Measurements from ENCODE around the gene LCN9. TPM values are rescaled to one million over a fixed set of nuclear protein-coding genes. Genes with fewer than 3 reads are reported as not detected.

LCN9 gene
- total and polyA plus RNA-seq, 5 donors from 2014 or later, result not detected

- Histone ChIP-seq H3K27ac (ENCODE audit: insufficient read depth, low read length, poor library complexity, severe bottlenecking) (no peak overlapping the region), H3K4me1 (ENCODE audit: control insufficient read depth, insufficient read depth, low read length, poor library complexity, severe bottlenecking) (no peaks in the 10 kb centered on the region), H3K4me3 (ENCODE audit: low read depth, low read length) (no peak overlapping the region), H3K27me3 (ENCODE audit: control insufficient read depth, insufficient read depth, low read length) (no peaks in the 10 kb centered on the region), H3K9me3 (ENCODE audit: control insufficient read depth in 2 of 2, low read length in 2 of 2) (no peaks in the 10 kb centered on the region), H3K36me3 (ENCODE audit: control insufficient read depth, insufficient read depth, low read length) (no peaks in the 10 kb centered on the region)
- Mint-ChIP-seq H3K36me3 (no peaks in the 10 kb centered on the region), H3K27ac (no peak overlapping the region), H3K4me1 (no peaks in the 10 kb centered on the region), H3K4me3 (no peak overlapping the region), H3K27me3 (peaks cover 4% of the 10 kb centered on the region), H3K9me3 (no peaks in the 10 kb centered on the region)
- ATAC-seq (ENCODE audit: low read depth in 2 of 2) (no peak), DNase-seq (no peak)
Measured at GRCh38 chr9:135690836-135691570, 27.9 kb downstream of the LCN9 start.

GRCh38 chr9:135692410-135692809, 29.3 kb downstream of the LCN9 start:
- no peaks in the 10 kb centered on the region for H3K4me1 Mint-ChIP-seq
- no peaks in the 10 kb centered on the region for H3K9me3 Mint-ChIP-seq
- no peak for DNase-seq
- Histone ChIP-seq H3K9me3 (ENCODE audit: control insufficient read depth in 2 of 2, low read length in 2 of 2) (no peaks in the 10 kb centered on the region), H3K27ac (ENCODE audit: insufficient read depth, low read length, poor library complexity, severe bottlenecking) (no peak overlapping the region), H3K27me3 (ENCODE audit: control insufficient read depth, insufficient read depth, low read length) (no peaks in the 10 kb centered on the region), H3K4me3 (ENCODE audit: low read depth, low read length) (no peak overlapping the region), H3K36me3 (ENCODE audit: control insufficient read depth, insufficient read depth, low read length) (no peaks in the 10 kb centered on the region), H3K4me1 (ENCODE audit: control insufficient read depth, insufficient read depth, low read length, poor library complexity, severe bottlenecking) (no peaks in the 10 kb centered on the region)
- ATAC-seq (ENCODE audit: low read depth in 2 of 2), result no peak
- H3K27ac Mint-ChIP-seq, result no peak overlapping the region
- H3K36me3 Mint-ChIP-seq, result no peaks in the 10 kb centered on the region
- H3K27me3 Mint-ChIP-seq, result peaks cover 4% of the 10 kb centered on the region
- H3K4me3 Mint-ChIP-seq, result no peak overlapping the region

GRCh38 chr9:135693265-135693664, 30.2 kb downstream of the LCN9 start:
- Mint-ChIP-seq H3K36me3 (no peaks in the 10 kb centered on the region), H3K9me3 (no peaks in the 10 kb centered on the region), H3K4me3 (no peak overlapping the region), H3K27ac (no peak overlapping the region), H3K27me3 (peaks cover 4% of the 10 kb centered on the region), H3K4me1 (no peaks in the 10 kb centered on the region)
- Histone ChIP-seq H3K4me3 (ENCODE audit: low read depth, low read length) (no peak overlapping the region), H3K9me3 (ENCODE audit: control insufficient read depth in 2 of 2, low read length in 2 of 2) (no peaks in the 10 kb centered on the region), H3K27me3 (ENCODE audit: control insufficient read depth, insufficient read depth, low read length) (no peaks in the 10 kb centered on the region), H3K36me3 (ENCODE audit: control insufficient read depth, insufficient read depth, low read length) (no peaks in the 10 kb centered on the region), H3K27ac (ENCODE audit: insufficient read depth, low read length, poor library complexity, severe bottlenecking) (no peak overlapping the region), H3K4me1 (ENCODE audit: control insufficient read depth, insufficient read depth, low read length, poor library complexity, severe bottlenecking) (no peaks in the 10 kb centered on the region)
- no peak for DNase-seq
- ATAC-seq (ENCODE audit: low read depth in 2 of 2), result no peak

GRCh38 chr9:135693771-135694170, 30.7 kb downstream of the LCN9 start:
- no peaks in the 10 kb centered on the region for H3K36me3 Mint-ChIP-seq
- H3K9me3 Mint-ChIP-seq, result no peaks in the 10 kb centered on the region
- Histone ChIP-seq H3K4me1 (ENCODE audit: control insufficient read depth, insufficient read depth, low read length, poor library complexity, severe bottlenecking) (no peaks in the 10 kb centered on the region), H3K27me3 (ENCODE audit: control insufficient read depth, insufficient read depth, low read length) (no peaks in the 10 kb centered on the region), H3K36me3 (ENCODE audit: control insufficient read depth, insufficient read depth, low read length) (no peaks in the 10 kb centered on the region), H3K4me3 (ENCODE audit: low read depth, low read length) (no peak overlapping the region), H3K27ac (ENCODE audit: insufficient read depth, low read length, poor library complexity, severe bottlenecking) (no peak overlapping the region), H3K9me3 (ENCODE audit: control insufficient read depth in 2 of 2, low read length in 2 of 2) (no peaks in the 10 kb centered on the region)
- no peak overlapping the region for H3K27ac Mint-ChIP-seq
- H3K4me3 Mint-ChIP-seq, result no peak overlapping the region
- no peaks in the 10 kb centered on the region for H3K4me1 Mint-ChIP-seq
- peaks cover 4% of the 10 kb centered on the region for H3K27me3 Mint-ChIP-seq
- no peak for ATAC-seq (ENCODE audit: low read depth in 2 of 2)
- no peak for DNase-seq

GRCh38 chr9:135694414-135694813, 31.3 kb downstream of the LCN9 start:
- ATAC-seq (ENCODE audit: low read depth in 2 of 2) (no peak), DNase-seq (no peak)
- Mint-ChIP-seq H3K4me1 (no peaks in the 10 kb centered on the region), H3K4me3 (no peak overlapping the region), H3K36me3 (no peaks in the 10 kb centered on the region), H3K27me3 (peaks cover 4% of the 10 kb centered on the region), H3K27ac (no peak overlapping the region), H3K9me3 (no peaks in the 10 kb centered on the region)
- H3K4me1 ChIP-seq (ENCODE audit: control insufficient read depth, insufficient read depth, low read length, poor library complexity, severe bottlenecking), result no peaks in the 10 kb centered on the region
- H3K27ac ChIP-seq (ENCODE audit: insufficient read depth, low read length, poor library complexity, severe bottlenecking), result no peak overlapping the region
- no peaks in the 10 kb centered on the region for H3K9me3 ChIP-seq (ENCODE audit: control insufficient read depth in 2 of 2, low read length in 2 of 2)
- no peak overlapping the region for H3K4me3 ChIP-seq (ENCODE audit: low read depth, low read length)
- H3K36me3 ChIP-seq (ENCODE audit: control insufficient read depth, insufficient read depth, low read length), result no peaks in the 10 kb centered on the region
- H3K27me3 ChIP-seq (ENCODE audit: control insufficient read depth, insufficient read depth, low read length), result no peaks in the 10 kb centered on the region

- Mint-ChIP-seq H3K27me3 (peaks cover 4% of the 10 kb centered on the region), H3K4me1 (no peaks in the 10 kb centered on the region)
Measured at GRCh38 chr9:135695036-135695435, 31.9 kb downstream of the LCN9 start.

GRCh38 chr9:135695642-135696041, 32.5 kb downstream of the LCN9 start:
- no peak overlapping the region for H3K27ac ChIP-seq (ENCODE audit: insufficient read depth, low read length, poor library complexity, severe bottlenecking)
- no peaks in the 10 kb centered on the region for H3K4me1 Mint-ChIP-seq
- no peaks in the 10 kb centered on the region for H3K9me3 ChIP-seq (ENCODE audit: control insufficient read depth in 2 of 2, low read length in 2 of 2)
- DNase-seq (no peak), ATAC-seq (ENCODE audit: low read depth in 2 of 2) (no peak)
- no peaks in the 10 kb centered on the region for H3K27me3 ChIP-seq (ENCODE audit: control insufficient read depth, insufficient read depth, low read length)
- H3K36me3 Mint-ChIP-seq, result no peaks in the 10 kb centered on the region
- no peaks in the 10 kb centered on the region for H3K4me1 ChIP-seq (ENCODE audit: control insufficient read depth, insufficient read depth, low read length, poor library complexity, severe bottlenecking)
- no peak overlapping the region for H3K27ac Mint-ChIP-seq
- H3K36me3 ChIP-seq (ENCODE audit: control insufficient read depth, insufficient read depth, low read length), result no peaks in the 10 kb centered on the region
- no peak overlapping the region for H3K4me3 ChIP-seq (ENCODE audit: low read depth, low read length)
- no peaks in the 10 kb centered on the region for H3K9me3 Mint-ChIP-seq
- H3K27me3 Mint-ChIP-seq, result peaks cover 4% of the 10 kb centered on the region
- H3K4me3 Mint-ChIP-seq, result no peak overlapping the region

More at GRCh38 chr9:135695036-135695435, 31.9 kb downstream of the LCN9 start:
- Histone ChIP-seq H3K4me3 (ENCODE audit: low read depth, low read length) (no peak overlapping the region), H3K27me3 (ENCODE audit: control insufficient read depth, insufficient read depth, low read length) (no peaks in the 10 kb centered on the region), H3K27ac (ENCODE audit: insufficient read depth, low read length, poor library complexity, severe bottlenecking) (no peak overlapping the region), H3K36me3 (ENCODE audit: control insufficient read depth, insufficient read depth, low read length) (no peaks in the 10 kb centered on the region), H3K4me1 (ENCODE audit: control insufficient read depth, insufficient read depth, low read length, poor library complexity, severe bottlenecking) (no peaks in the 10 kb centered on the region), H3K9me3 (ENCODE audit: control insufficient read depth in 2 of 2, low read length in 2 of 2) (no peaks in the 10 kb centered on the region)
- ATAC-seq (ENCODE audit: low read depth in 2 of 2) (no peak), DNase-seq (no peak)
- Mint-ChIP-seq H3K27ac (no peak overlapping the region), H3K36me3 (no peaks in the 10 kb centered on the region), H3K9me3 (no peaks in the 10 kb centered on the region), H3K4me3 (no peak overlapping the region)

- no peak overlapping the region for H3K4me3 ChIP-seq (ENCODE audit: low read depth, low read length)
- no peaks in the 10 kb centered on the region for H3K9me3 Mint-ChIP-seq
- H3K4me1 ChIP-seq (ENCODE audit: control insufficient read depth, insufficient read depth, low read length, poor library complexity, severe bottlenecking), result peaks cover 2% of the 10 kb centered on the region
- peaks cover 4% of the 10 kb centered on the region for H3K27me3 Mint-ChIP-seq
- no peak overlapping the region for H3K4me3 Mint-ChIP-seq
- ATAC-seq (ENCODE audit: low read depth in 2 of 2), result no peak
- no peaks in the 10 kb centered on the region for H3K36me3 Mint-ChIP-seq
- no peaks in the 10 kb centered on the region for H3K27me3 ChIP-seq (ENCODE audit: control insufficient read depth, insufficient read depth, low read length)
- H3K36me3 ChIP-seq (ENCODE audit: control insufficient read depth, insufficient read depth, low read length), result no peaks in the 10 kb centered on the region
- H3K9me3 ChIP-seq (ENCODE audit: control insufficient read depth in 2 of 2, low read length in 2 of 2), result no peaks in the 10 kb centered on the region
- no peak overlapping the region for H3K27ac Mint-ChIP-seq
- H3K4me1 Mint-ChIP-seq, result no peaks in the 10 kb centered on the region
- H3K27ac ChIP-seq (ENCODE audit: insufficient read depth, low read length, poor library complexity, severe bottlenecking), result no peak overlapping the region
- DNase-seq, result no peak
Measured at GRCh38 chr9:135696446-135696845, 33.3 kb downstream of the LCN9 start.
